ENCODE results near the gene CEACAM19. TPM values are rescaled to one million over a fixed set of nuclear protein-coding genes. Genes with fewer than 3 reads are reported as not detected.

Gene CEACAM19
- total and polyA plus RNA-seq, 2 of the 4 experiments (the other 2 are of a cell fraction), result 0.72 to 9.3 TPM

DNA sequence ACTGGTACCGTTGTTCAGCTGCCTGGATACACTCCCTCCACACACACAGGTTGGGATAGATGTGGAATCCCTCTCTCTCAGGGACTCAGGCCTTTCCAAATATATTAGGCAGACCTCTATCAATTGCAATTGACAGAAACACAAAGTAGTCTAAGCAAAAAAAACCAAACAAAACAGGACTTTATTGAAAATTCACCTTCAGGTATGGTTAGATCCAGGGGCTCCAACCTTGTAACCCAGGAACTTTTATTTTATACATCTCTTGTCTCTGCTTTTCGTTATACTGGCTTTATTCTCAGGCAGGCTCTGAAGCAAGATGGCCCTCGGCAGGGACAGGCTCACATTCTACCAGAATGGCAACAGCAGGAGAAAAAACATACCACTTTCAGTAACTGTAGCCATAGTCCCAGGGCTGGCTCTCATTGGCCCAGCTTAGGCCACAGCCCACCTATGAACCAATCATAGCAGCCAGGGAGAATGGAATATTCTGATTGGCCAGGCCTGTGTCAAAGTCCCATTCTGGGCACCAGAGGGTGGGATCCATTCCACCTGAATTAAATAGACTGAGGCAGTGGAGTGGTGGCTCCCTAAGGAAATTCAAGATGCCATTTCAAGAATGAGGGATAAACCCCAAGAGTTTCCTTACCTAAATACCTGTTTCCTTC is 13.1 kb upstream of the CEACAM19 start:
- Histone ChIP-seq H4K8ac (ENCODE audit: low read depth in 2 of 2, low read length in 2 of 2) (no peak overlapping the region), H3K18ac (ENCODE audit: low read depth, low read length) (no peak overlapping the region), H2BK120ac (ENCODE audit: low read depth, low read length) (no peak overlapping the region), H3K4me3 (ENCODE audit: insufficient read depth, low read depth, low read length) (no peak overlapping the region), H3K27ac (ENCODE audit: insufficient read depth, low read length) (no peak overlapping the region), H3K14ac (replicated peaks; ENCODE audit: low read depth, low read length) (no peak overlapping the region), H2BK20ac (ENCODE audit: low read depth, low read length) (no peak overlapping the region), H2BK15ac (ENCODE audit: low read depth, low read length) (no peak overlapping the region), H3K4me2 (ENCODE audit: low read depth, low read length) (no peak overlapping the region), H3K9ac (ENCODE audit: low read depth, low read length) (no peak overlapping the region), H3K4me1 (ENCODE audit: control insufficient read depth, insufficient read depth, low read length) (peaks cover 3% of the 10 kb centered on the region; the same call in 1 of the 2 replicates), H2AFZ (replicated peaks; ENCODE audit: low read length, poor library complexity) (no peak overlapping the region), H2AK5ac (ENCODE audit: low read depth, low read length) (no peak overlapping the region), H3K27me3 (ENCODE audit: control insufficient read depth, insufficient read depth, low read length) (no peaks in the 10 kb centered on the region), H3K4ac (ENCODE audit: low read depth, low read length) (no peak overlapping the region), H3K56ac (ENCODE audit: extremely low read depth, insufficient read depth, low read length) (no peak overlapping the region), H3K9me3 (ENCODE audit: control insufficient read depth, insufficient read depth, low read length) (no peaks in the 10 kb centered on the region), H3K79me1 (ENCODE audit: low read depth in 1 of 2, low read length in 2 of 2) (peaks cover 31 to 87% of the 10 kb centered on the region in 2 experiments), H4K20me1 (ENCODE audit: insufficient read depth, low read length) (peaks cover 12% of the 10 kb centered on the region; the same call in 1 of the 2 replicates), H3K36me3 (ENCODE audit: control insufficient read depth, insufficient read depth, low read length) (peaks cover 67% of the 10 kb centered on the region), H3K23ac (ENCODE audit: low read depth, low read length) (no peak overlapping the region), H4K91ac (ENCODE audit: insufficient read depth, low read depth, low read length) (no peak overlapping the region), H2AK9ac (replicated peaks; ENCODE audit: low read depth, low read length, poor library complexity) (no peak overlapping the region), H3K9me1 (ENCODE audit: insufficient read depth, low read length) (peaks cover 12% of the 10 kb centered on the region), H2BK5ac (ENCODE audit: low read depth, low read length, poor library complexity, severe bottlenecking) (no peak overlapping the region), H4K5ac (ENCODE audit: low read depth, low read length) (no peak overlapping the region)
- TF ChIP-seq RFX5 (IDR thresholded peaks at IDR 0.05; ENCODE audit: low read depth, low read length) (no peak), MAFK (IDR thresholded peaks at IDR 0.05; ENCODE audit: low read depth, low read length) (no peak), SMC3 (IDR thresholded peaks at IDR 0.05; ENCODE audit: low read depth, low read length) (no peak), BHLHE40 (IDR thresholded peaks at IDR 0.05; ENCODE audit: low read depth, low read length) (no peak), MAZ (IDR thresholded peaks at IDR 0.05; ENCODE audit: borderline replicate concordance, low read depth, low read length) (no peak), MXI1 (IDR thresholded peaks at IDR 0.05; ENCODE audit: borderline replicate concordance, low read depth, low read length) (no peak), RAD21 (IDR thresholded peaks at IDR 0.05; ENCODE audit: low read length) (no peak)
- TF ChIP-seq, protein P1, sequence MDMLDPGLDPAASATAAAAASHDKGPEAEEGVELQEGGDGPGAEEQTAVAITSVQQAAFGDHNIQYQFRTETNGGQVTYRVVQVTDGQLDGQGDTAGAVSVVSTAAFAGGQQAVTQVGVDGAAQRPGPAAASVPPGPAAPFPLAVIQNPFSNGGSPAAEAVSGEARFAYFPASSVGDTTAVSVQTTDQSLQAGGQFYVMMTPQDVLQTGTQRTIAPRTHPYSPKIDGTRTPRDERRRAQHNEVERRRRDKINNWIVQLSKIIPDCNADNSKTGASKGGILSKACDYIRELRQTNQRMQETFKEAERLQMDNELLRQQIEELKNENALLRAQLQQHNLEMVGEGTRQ (IDR thresholded peaks at IDR 0.05; ENCODE audit: low read depth, low read length), result no peak
- TF ChIP-seq, protein P2, sequence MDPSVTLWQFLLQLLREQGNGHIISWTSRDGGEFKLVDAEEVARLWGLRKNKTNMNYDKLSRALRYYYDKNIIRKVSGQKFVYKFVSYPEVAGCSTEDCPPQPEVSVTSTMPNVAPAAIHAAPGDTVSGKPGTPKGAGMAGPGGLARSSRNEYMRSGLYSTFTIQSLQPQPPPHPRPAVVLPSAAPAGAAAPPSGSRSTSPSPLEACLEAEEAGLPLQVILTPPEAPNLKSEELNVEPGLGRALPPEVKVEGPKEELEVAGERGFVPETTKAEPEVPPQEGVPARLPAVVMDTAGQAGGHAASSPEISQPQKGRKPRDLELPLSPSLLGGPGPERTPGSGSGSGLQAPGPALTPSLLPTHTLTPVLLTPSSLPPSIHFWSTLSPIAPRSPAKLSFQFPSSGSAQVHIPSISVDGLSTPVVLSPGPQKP (IDR thresholded peaks at IDR 0.05; ENCODE audit: borderline replicate concordance, low read depth, low read length), result no peak
- in situ Hi-C loops (cut with MboI; ENCODE audit: low sequenced_read_pairs) (loop anchor here (5.0 kb wide), 1 partner anchor 86 kb away; no protein-coding TSS in a partner anchor), intact Hi-C loops (cut with micrococcal nuclease) (no loop called here), dilution Hi-C loops (cut with HindIII; ENCODE audit: low sequenced_read_pairs, unreplicated experiment) (no loop called here)
- no CpG with 5 or more reads among the region's 3 CpGs for WGBS, 2 experiments (ENCODE audit: extremely low coverage in 2 of 2, insufficient read length in 1 of 2)
- ChIA-PET CTCF (interaction anchor here (1.0 kb wide), 1 partner anchor 88 kb away, joined by 4 read pairs; no protein-coding TSS in a partner anchor), POLR2A (ENCODE audit: unreplicated experiment) (no interaction called here)
- no TSS peak for BruUV-seq (replicated peaks)
- DNase-seq (no peak), ATAC-seq (ENCODE audit: low read depth) (0 out of 2 replicates have a peak, but pooled peaks have one; percentile 15)

Measured in IMR-90 (cell line).